Measurements from ENCODE around the gene LCOR.
"Not testable (repeated sequence)": the region's sequence is repeated elsewhere in the genome, so short reads cannot be mapped to it uniquely, and the experiment has no call there.

Gene LCOR

GRCh38 chr10:96935810-96936209, 103.7 kb downstream of the LCOR start:
- no peaks in the 10 kb centered on the region for H3K27me3 ChIP-seq (ENCODE audit: control insufficient read depth in 1 of 2, insufficient read depth in 2 of 2, low read length in 2 of 2)
- no peaks in the 10 kb centered on the region for H3K9me3 ChIP-seq (ENCODE audit: control insufficient read depth in 2 of 2, low read length in 2 of 2)
- no peaks in the 10 kb centered on the region for H3K4me1 ChIP-seq (ENCODE audit: control insufficient read depth, insufficient read depth, low read length)
- peaks cover 0 to 2% of the 10 kb centered on the region in 2 donors for H3K36me3 ChIP-seq (ENCODE audit: control insufficient read depth in 2 of 2, insufficient read depth in 2 of 2, low read length in 2 of 2)
- H3K4me3 ChIP-seq (ENCODE audit: low read length in 2 of 2) = no peak overlapping the region
- H3K9ac ChIP-seq (ENCODE audit: low read length in 2 of 2) = no peak overlapping the region
- no peak overlapping the region for H3K27ac ChIP-seq (ENCODE audit: low read length)

DNA sequence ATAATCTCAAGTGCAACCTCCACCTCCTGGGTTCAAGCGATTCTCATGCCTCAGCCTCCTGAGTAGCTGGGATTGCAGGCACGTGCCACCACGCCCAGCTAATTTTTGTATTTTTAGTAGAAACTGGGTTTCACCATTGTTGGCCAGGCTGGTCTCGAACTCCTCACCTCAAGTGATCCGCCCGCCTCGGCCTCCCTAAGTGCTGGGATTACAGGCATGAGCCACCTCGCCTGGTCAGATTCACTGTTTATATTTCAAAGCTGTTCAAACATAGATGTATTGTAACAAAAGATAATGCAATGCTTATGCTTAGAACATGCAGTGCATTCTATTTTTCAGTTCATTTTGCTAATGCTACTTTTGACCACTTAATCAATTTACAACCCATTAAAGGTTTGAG, 111.1 kb downstream of the LCOR start:
- not testable (repeated sequence) for H3K9ac ChIP-seq (ENCODE audit: low read length in 2 of 2); H3K36me3 ChIP-seq (ENCODE audit: control insufficient read depth in 2 of 2, insufficient read depth in 2 of 2, low read length in 2 of 2); H3K9me3 ChIP-seq (ENCODE audit: control insufficient read depth in 2 of 2, low read length in 2 of 2); H3K4me1 ChIP-seq (ENCODE audit: control insufficient read depth, insufficient read depth, low read length); H3K27me3 ChIP-seq (ENCODE audit: control insufficient read depth in 1 of 2, insufficient read depth in 2 of 2, low read length in 2 of 2); H3K27ac ChIP-seq (ENCODE audit: low read length); H3K4me3 ChIP-seq (ENCODE audit: low read length in 2 of 2)

DNA sequence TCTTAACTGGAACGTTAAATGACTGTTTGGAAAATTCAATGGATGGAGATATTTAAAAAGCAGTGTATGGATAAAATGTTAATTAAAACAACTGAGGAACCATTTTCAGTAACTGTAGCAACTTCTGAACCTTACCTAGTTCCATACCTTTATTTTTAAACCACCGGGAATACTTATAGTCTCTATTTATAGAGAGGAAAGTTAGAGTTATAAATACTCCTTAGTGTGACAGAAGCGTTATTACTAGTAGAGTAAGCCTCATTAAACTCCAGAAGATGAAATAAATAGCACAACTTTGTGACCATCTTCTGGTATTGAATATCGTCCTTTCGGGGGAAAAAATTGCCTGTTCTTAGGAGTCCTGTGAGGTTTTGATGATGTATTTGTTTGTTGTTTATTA, 114.9 kb downstream of the LCOR start:
- Histone ChIP-seq H3K9ac (ENCODE audit: low read length in 2 of 2) (no peak overlapping the region), H3K4me1 (ENCODE audit: control insufficient read depth, insufficient read depth, low read length) (no peaks in the 10 kb centered on the region), H3K9me3 (ENCODE audit: control insufficient read depth in 2 of 2, low read length in 2 of 2) (no peaks in the 10 kb centered on the region), H3K36me3 (ENCODE audit: control insufficient read depth in 2 of 2, insufficient read depth in 2 of 2, low read length in 2 of 2) (peaks cover 0 to under 1% of the 10 kb centered on the region in 2 donors), H3K27me3 (ENCODE audit: control insufficient read depth in 1 of 2, insufficient read depth in 2 of 2, low read length in 2 of 2) (no peaks in the 10 kb centered on the region), H3K27ac (ENCODE audit: low read length) (no peak overlapping the region), H3K4me3 (ENCODE audit: low read length in 2 of 2) (no peak overlapping the region)

DNA sequence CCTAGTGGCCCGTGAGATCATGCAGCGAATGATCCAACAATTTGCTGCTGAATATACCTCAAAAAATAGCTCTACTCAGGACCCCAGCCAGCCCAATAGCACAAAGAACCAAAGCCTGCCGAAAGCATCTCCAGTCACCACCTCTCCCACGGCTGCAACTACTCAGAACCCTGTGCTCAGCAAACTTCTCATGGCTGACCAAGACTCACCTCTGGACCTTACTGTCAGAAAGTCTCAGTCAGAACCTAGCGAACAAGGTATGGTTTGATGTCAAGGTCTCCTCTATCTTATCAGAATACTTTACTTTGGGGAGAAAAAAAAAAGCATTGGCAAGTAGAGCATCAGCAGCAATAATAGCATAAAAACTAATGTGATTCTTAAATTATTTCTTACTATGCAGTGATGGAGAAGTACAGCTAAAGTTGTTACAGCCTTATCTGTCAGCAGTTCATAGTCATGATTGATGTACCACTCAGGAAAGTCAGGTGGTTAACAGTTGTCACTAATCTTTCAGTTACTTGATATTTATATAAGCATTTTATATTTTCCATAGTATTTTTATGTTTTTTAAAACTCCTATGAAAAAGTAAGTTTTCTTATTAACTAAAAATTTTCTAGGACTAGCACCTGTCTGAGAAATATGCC, 117.1 kb downstream of the LCOR start:
- H3K36me3 ChIP-seq (ENCODE audit: control insufficient read depth in 2 of 2, insufficient read depth in 2 of 2, low read length in 2 of 2) = peaks cover 0 to 6% of the 10 kb centered on the region in 2 donors
- no peaks in the 10 kb centered on the region for H3K4me1 ChIP-seq (ENCODE audit: control insufficient read depth, insufficient read depth, low read length)
- H3K27ac ChIP-seq (ENCODE audit: low read length) = no peak overlapping the region
- no peak overlapping the region for H3K4me3 ChIP-seq (ENCODE audit: low read length in 2 of 2)
- no peaks in the 10 kb centered on the region for H3K9me3 ChIP-seq (ENCODE audit: control insufficient read depth in 2 of 2, low read length in 2 of 2)
- no peaks in the 10 kb centered on the region for H3K27me3 ChIP-seq (ENCODE audit: control insufficient read depth in 1 of 2, insufficient read depth in 2 of 2, low read length in 2 of 2)
- H3K9ac ChIP-seq (ENCODE audit: low read length in 2 of 2) = no peak overlapping the region

DNA sequence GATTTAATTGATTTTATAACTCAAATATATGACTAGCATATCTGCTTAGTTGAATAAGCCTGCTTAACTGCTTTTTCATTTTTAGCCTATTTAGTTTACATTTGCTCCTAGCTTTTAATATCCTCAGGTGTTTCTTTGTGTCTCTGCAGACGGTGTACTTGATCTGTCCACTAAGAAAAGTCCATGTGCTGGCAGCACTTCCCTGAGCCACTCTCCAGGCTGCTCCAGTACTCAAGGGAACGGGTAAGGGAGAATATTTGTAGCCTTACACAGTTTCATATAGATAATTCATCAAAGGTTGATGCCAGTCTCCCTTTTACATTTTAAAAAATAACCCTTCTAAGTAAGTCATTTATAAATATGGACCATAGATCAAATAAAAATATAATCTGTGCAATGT, 119.9 kb downstream of the LCOR start:
- Histone ChIP-seq H3K27ac (ENCODE audit: low read length) (no peak overlapping the region), H3K4me1 (ENCODE audit: control insufficient read depth, insufficient read depth, low read length) (no peaks in the 10 kb centered on the region), H3K9me3 (ENCODE audit: control insufficient read depth in 2 of 2, low read length in 2 of 2) (no peaks in the 10 kb centered on the region), H3K27me3 (ENCODE audit: control insufficient read depth in 1 of 2, insufficient read depth in 2 of 2, low read length in 2 of 2) (no peaks in the 10 kb centered on the region), H3K4me3 (ENCODE audit: low read length in 2 of 2) (no peak overlapping the region), H3K36me3 (ENCODE audit: control insufficient read depth in 2 of 2, insufficient read depth in 2 of 2, low read length in 2 of 2) (peaks cover 10 to 17% of the 10 kb centered on the region in 2 donors), H3K9ac (ENCODE audit: low read length in 2 of 2) (no peak overlapping the region)

DNA sequence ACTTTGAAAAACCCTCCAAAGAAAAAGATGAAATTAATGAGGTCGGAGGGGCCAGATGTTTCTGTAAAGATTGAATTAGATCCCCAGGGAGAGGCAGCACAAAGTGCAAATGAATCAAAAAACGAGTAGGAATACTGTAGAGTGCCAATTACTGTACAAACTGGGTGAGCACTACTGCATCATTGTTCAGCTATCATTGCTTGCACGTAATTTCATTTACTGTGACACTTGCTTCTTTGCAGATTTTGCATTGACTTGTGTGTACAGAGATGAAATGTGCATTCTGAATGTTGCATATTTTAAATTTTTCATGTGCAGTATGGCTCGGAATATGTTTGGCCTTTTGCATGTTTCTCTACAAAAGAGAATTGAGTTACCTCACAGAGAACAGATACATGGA, 123.7 kb downstream of the LCOR start:
- no peak overlapping the region for H3K9ac ChIP-seq (ENCODE audit: low read length in 2 of 2)
- no peak overlapping the region for H3K4me3 ChIP-seq (ENCODE audit: low read length in 2 of 2)
- H3K4me1 ChIP-seq (ENCODE audit: control insufficient read depth, insufficient read depth, low read length) = no peaks in the 10 kb centered on the region
- no peaks in the 10 kb centered on the region for H3K9me3 ChIP-seq (ENCODE audit: control insufficient read depth in 2 of 2, low read length in 2 of 2)
- H3K27ac ChIP-seq (ENCODE audit: low read length) = no peak overlapping the region
- H3K27me3 ChIP-seq (ENCODE audit: control insufficient read depth in 1 of 2, insufficient read depth in 2 of 2, low read length in 2 of 2) = no peaks in the 10 kb centered on the region
- peaks cover 10 to 17% of the 10 kb centered on the region in 2 donors for H3K36me3 ChIP-seq (ENCODE audit: control insufficient read depth in 2 of 2, insufficient read depth in 2 of 2, low read length in 2 of 2)

DNA sequence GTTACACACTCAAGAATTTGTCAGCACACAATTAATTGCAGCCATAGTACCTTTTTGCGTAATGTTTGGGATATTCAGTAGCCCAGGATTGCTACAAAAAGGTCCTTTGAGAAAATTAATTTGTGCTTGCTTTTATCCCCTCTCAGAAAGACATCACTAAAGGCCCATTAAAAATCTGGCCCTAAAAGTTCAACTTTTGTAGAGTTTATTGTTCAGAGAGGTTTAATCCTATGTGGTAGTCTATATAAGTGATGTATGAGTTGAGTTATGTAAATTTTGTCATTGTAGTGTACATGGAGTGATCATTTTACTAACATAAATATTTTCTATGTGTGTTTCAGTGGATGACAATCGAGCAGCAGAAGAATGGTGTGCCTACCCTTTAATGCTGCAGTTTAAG, 126.0 kb downstream of the LCOR start:
- Histone ChIP-seq H3K4me1 (ENCODE audit: control insufficient read depth, insufficient read depth, low read length) (no peaks in the 10 kb centered on the region), H3K9ac (ENCODE audit: low read length in 2 of 2) (no peak overlapping the region), H3K27me3 (ENCODE audit: control insufficient read depth in 1 of 2, insufficient read depth in 2 of 2, low read length in 2 of 2) (no peaks in the 10 kb centered on the region), H3K36me3 (ENCODE audit: control insufficient read depth in 2 of 2, insufficient read depth in 2 of 2, low read length in 2 of 2) (peaks cover 10 to 11% of the 10 kb centered on the region in 2 donors), H3K27ac (ENCODE audit: low read length) (no peak overlapping the region), H3K9me3 (ENCODE audit: control insufficient read depth in 2 of 2, low read length in 2 of 2) (no peaks in the 10 kb centered on the region), H3K4me3 (ENCODE audit: low read length in 2 of 2) (no peak overlapping the region)

- H3K36me3 ChIP-seq (ENCODE audit: control insufficient read depth in 2 of 2, insufficient read depth in 2 of 2, low read length in 2 of 2) = peaks cover 10 to 11% of the 10 kb centered on the region in 2 donors
These were observed 127.6 kb downstream of the LCOR start for GRCh38 chr10:96959733-96960132.

GRCh38 chr10:96960872-96961271, 128.8 kb downstream of the LCOR start:
- H3K4me1 ChIP-seq (ENCODE audit: control insufficient read depth, insufficient read depth, low read length) = no peaks in the 10 kb centered on the region
- H3K27ac ChIP-seq (ENCODE audit: low read length) = no peak overlapping the region
- H3K4me3 ChIP-seq (ENCODE audit: low read length in 2 of 2) = no peak overlapping the region
- no peaks in the 10 kb centered on the region for H3K27me3 ChIP-seq (ENCODE audit: control insufficient read depth in 1 of 2, insufficient read depth in 2 of 2, low read length in 2 of 2)
- no peaks in the 10 kb centered on the region for H3K9me3 ChIP-seq (ENCODE audit: control insufficient read depth in 2 of 2, low read length in 2 of 2)
- peaks cover 1 to 3% of the 10 kb centered on the region in 2 donors for H3K36me3 ChIP-seq (ENCODE audit: control insufficient read depth in 2 of 2, insufficient read depth in 2 of 2, low read length in 2 of 2)
- no peak overlapping the region for H3K9ac ChIP-seq (ENCODE audit: low read length in 2 of 2)

More at GRCh38 chr10:96959733-96960132, 127.6 kb downstream of the LCOR start:
- Histone ChIP-seq H3K4me1 (ENCODE audit: control insufficient read depth, insufficient read depth, low read length) (no peaks in the 10 kb centered on the region), H3K4me3 (ENCODE audit: low read length in 2 of 2) (no peak overlapping the region), H3K9ac (ENCODE audit: low read length in 2 of 2) (no peak overlapping the region), H3K9me3 (ENCODE audit: control insufficient read depth in 2 of 2, low read length in 2 of 2) (no peaks in the 10 kb centered on the region), H3K27me3 (ENCODE audit: control insufficient read depth in 1 of 2, insufficient read depth in 2 of 2, low read length in 2 of 2) (no peaks in the 10 kb centered on the region), H3K27ac (ENCODE audit: low read length) (no peak overlapping the region)

GRCh38 chr10:96964131-96964530, 132.0 kb downstream of the LCOR start:
- no peaks in the 10 kb centered on the region for H3K4me1 ChIP-seq (ENCODE audit: control insufficient read depth, insufficient read depth, low read length)
- H3K36me3 ChIP-seq (ENCODE audit: control insufficient read depth in 2 of 2, insufficient read depth in 2 of 2, low read length in 2 of 2) = peaks cover 0 to 2% of the 10 kb centered on the region in 2 donors
- no peaks in the 10 kb centered on the region for H3K27me3 ChIP-seq (ENCODE audit: control insufficient read depth in 1 of 2, insufficient read depth in 2 of 2, low read length in 2 of 2)
- H3K27ac ChIP-seq (ENCODE audit: low read length) = no peak overlapping the region
- H3K9ac ChIP-seq (ENCODE audit: low read length in 2 of 2) = no peak overlapping the region
- H3K9me3 ChIP-seq (ENCODE audit: control insufficient read depth in 2 of 2, low read length in 2 of 2) = no peaks in the 10 kb centered on the region
- no peak overlapping the region for H3K4me3 ChIP-seq (ENCODE audit: low read length in 2 of 2)

- no peak overlapping the region for H3K4me3 ChIP-seq (ENCODE audit: low read length in 2 of 2)
- no peaks in the 10 kb centered on the region for H3K9me3 ChIP-seq (ENCODE audit: control insufficient read depth in 2 of 2, low read length in 2 of 2)
- no peak overlapping the region for H3K27ac ChIP-seq (ENCODE audit: low read length)
- H3K36me3 ChIP-seq (ENCODE audit: control insufficient read depth in 2 of 2, insufficient read depth in 2 of 2, low read length in 2 of 2) = peaks cover 0 to 2% of the 10 kb centered on the region in 2 donors
- H3K27me3 ChIP-seq (ENCODE audit: control insufficient read depth in 1 of 2, insufficient read depth in 2 of 2, low read length in 2 of 2) = no peaks in the 10 kb centered on the region
- no peaks in the 10 kb centered on the region for H3K4me1 ChIP-seq (ENCODE audit: control insufficient read depth, insufficient read depth, low read length)
- H3K9ac ChIP-seq (ENCODE audit: low read length in 2 of 2) = no peak overlapping the region
These were observed 135.7 kb downstream of the LCOR start for GRCh38 chr10:96967847-96968246.

Data from stomach smooth muscle (tissue), 2 donors.